ENCODE data around the gene BMP2. TPM values are rescaled to one million over a fixed set of nuclear protein-coding genes. Genes with fewer than 3 reads are reported as not detected.

Gene BMP2
- total and polyA plus RNA-seq, 2 of the 4 experiments (the other 2 are of a cell fraction), result 0.18 to 0.21 TPM

DNA sequence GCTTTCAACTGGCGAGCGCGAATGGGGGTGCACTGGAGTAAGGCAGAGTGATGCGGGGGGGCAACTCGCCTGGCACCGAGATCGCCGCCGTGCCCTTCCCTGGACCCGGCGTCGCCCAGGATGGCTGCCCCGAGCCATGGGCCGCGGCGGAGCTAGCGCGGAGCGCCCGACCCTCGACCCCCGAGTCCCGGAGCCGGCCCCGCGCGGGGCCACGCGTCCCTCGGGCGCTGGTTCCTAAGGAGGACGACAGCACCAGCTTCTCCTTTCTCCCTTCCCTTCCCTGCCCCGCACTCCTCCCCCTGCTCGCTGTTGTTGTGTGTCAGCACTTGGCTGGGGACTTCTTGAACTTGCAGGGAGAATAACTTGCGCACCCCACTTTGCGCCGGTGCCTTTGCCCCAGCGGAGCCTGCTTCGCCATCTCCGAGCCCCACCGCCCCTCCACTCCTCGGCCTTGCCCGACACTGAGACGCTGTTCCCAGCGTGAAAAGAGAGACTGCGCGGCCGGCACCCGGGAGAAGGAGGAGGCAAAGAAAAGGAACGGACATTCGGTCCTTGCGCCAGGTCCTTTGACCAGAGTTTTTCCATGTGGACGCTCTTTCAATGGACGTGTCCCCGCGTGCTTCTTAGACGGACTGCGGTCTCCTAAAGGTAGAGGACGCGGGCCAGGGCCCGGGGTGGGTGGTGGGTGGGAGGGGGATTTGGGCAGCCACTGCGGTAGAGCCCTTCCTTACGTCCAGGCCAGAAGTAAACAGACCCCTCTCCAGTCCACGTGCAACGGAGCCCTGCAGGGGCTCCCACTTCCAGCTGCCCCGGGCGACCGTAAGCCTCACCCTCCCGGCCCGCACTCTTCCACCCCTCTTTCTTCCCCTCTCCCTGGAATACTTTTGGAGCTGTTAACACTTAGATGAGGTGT, 998 bp downstream of the BMP2 start:
- ATAC-seq (ENCODE audit: low read depth) (peak; percentile 6), DNase-seq (peak; percentile 4)
- H3K9me3 ChIP-seq (ENCODE audit: control insufficient read depth, insufficient read depth, low read length), result no peaks in the 10 kb centered on the region
- dilution Hi-C loops (cut with HindIII; ENCODE audit: low sequenced_read_pairs, unreplicated experiment) (no loop called here), in situ Hi-C loops (cut with MboI; ENCODE audit: low sequenced_read_pairs) (no loop called here), intact Hi-C loops (cut with micrococcal nuclease) (loop anchor here (5.0 kb wide), 2 partner anchors 1159 to 1954 kb away; no protein-coding TSS in a partner anchor)
- no peak overlapping the region for H2BK120ac ChIP-seq (ENCODE audit: low read depth, low read length)
- H3K27me3 ChIP-seq (ENCODE audit: control insufficient read depth, insufficient read depth, low read length), result peaks cover 16% of the 10 kb centered on the region
- H3K18ac ChIP-seq (ENCODE audit: low read depth, low read length), result no peak overlapping the region
- H3K36me3 ChIP-seq (ENCODE audit: control insufficient read depth, insufficient read depth, low read length), result no peaks in the 10 kb centered on the region; the same call in 1 of the 2 replicates
- no peak overlapping the region for H4K91ac ChIP-seq (ENCODE audit: insufficient read depth, low read depth, low read length)
- no peak overlapping the region for H2AK5ac ChIP-seq (ENCODE audit: low read depth, low read length)
- BruUV-seq (replicated peaks), result no TSS peak
- no peak overlapping the region for H2BK5ac ChIP-seq (ENCODE audit: low read depth, low read length, poor library complexity, severe bottlenecking)
- peak overlapping the region; percentile 59 for H3K4ac ChIP-seq (ENCODE audit: low read depth, low read length)
- peak overlapping the region; percentile 90 for H2AFZ ChIP-seq (replicated peaks; ENCODE audit: low read length, poor library complexity)
- no peak overlapping the region for H2BK20ac ChIP-seq (ENCODE audit: low read depth, low read length)
- ChIA-PET CTCF (interaction anchor here (0.7 to 1.4 kb wide), 3 partner anchors 16 to 1092 kb away, joined by 3 read pairs; no protein-coding TSS in a partner anchor), POLR2A (ENCODE audit: unreplicated experiment) (no interaction called here)
- peak overlapping the region; percentile 82 for H3K4me2 ChIP-seq (ENCODE audit: low read depth, low read length)
- H3K79me1 ChIP-seq (ENCODE audit: low read depth in 1 of 2, low read length in 2 of 2), result peaks cover 0 to 6% of the 10 kb centered on the region in 2 experiments; a peak in 1 of 4 replicates
- H3K14ac ChIP-seq (replicated peaks; ENCODE audit: low read depth, low read length), result no peak overlapping the region
- H3K9ac ChIP-seq (ENCODE audit: low read depth, low read length), result peak overlapping the region; percentile 12
- H2AK9ac ChIP-seq (replicated peaks; ENCODE audit: low read depth, low read length, poor library complexity), result peak overlapping the region; percentile 50
- no peak overlapping the region; the same call in 1 of the 2 replicates for H3K27ac ChIP-seq (ENCODE audit: insufficient read depth, low read length)
- 0% methylated on average over 14 of the region's 70 CpGs; no CpG with 5 or more reads in 1 of the 2 experiments for WGBS, 2 experiments (ENCODE audit: extremely low coverage in 2 of 2, insufficient read length in 1 of 2)
- H3K4me3 ChIP-seq (ENCODE audit: insufficient read depth, low read depth, low read length), result peak overlapping the region; percentile 77
- no peaks in the 10 kb centered on the region for H3K9me1 ChIP-seq (ENCODE audit: insufficient read depth, low read length)
- no peak overlapping the region; the same call in 1 of the 2 replicates for H3K23ac ChIP-seq (ENCODE audit: low read depth, low read length)
- H3K4me1 ChIP-seq (ENCODE audit: control insufficient read depth, insufficient read depth, low read length), result no peaks in the 10 kb centered on the region
- H4K20me1 ChIP-seq (ENCODE audit: insufficient read depth, low read length), result peaks cover 10% of the 10 kb centered on the region; the same call in 1 of the 2 replicates
- H2BK15ac ChIP-seq (ENCODE audit: low read depth, low read length), result no peak overlapping the region
- no peak overlapping the region for H4K5ac ChIP-seq (ENCODE audit: low read depth, low read length)
- no peak overlapping the region for H4K8ac ChIP-seq (ENCODE audit: low read depth in 2 of 2, low read length in 2 of 2)
- no peak overlapping the region; the same call in 1 of the 2 replicates for H3K56ac ChIP-seq (ENCODE audit: extremely low read depth, insufficient read depth, low read length)
- TF ChIP-seq POLR2A (IDR thresholded peaks at IDR 0.05; ENCODE audit: low read depth, low read length) (no peak), CEBPB (IDR thresholded peaks at IDR 0.05; ENCODE audit: low read depth, low read length) (no peak), BHLHE40 (IDR thresholded peaks at IDR 0.05; ENCODE audit: low read depth, low read length) (no peak), SMC3 (IDR thresholded peaks at IDR 0.05; ENCODE audit: low read depth, low read length) (no peak), CHD1 (IDR thresholded peaks at IDR 0.05; ENCODE audit: low read depth, low read length) (no peak), MAZ (IDR thresholded peaks at IDR 0.05; ENCODE audit: borderline replicate concordance, low read depth, low read length) (no peak), RAD21 (IDR thresholded peaks at IDR 0.05; ENCODE audit: low read length) (no peak), RCOR1 (IDR thresholded peaks at IDR 0.05; ENCODE audit: insufficient replicate concordance, low read length) (no peak), NFE2L2 (IDR thresholded peaks at IDR 0.05; ENCODE audit: low read depth, low read length) (no peak), MXI1 (IDR thresholded peaks at IDR 0.05; ENCODE audit: borderline replicate concordance, low read depth, low read length) (no peak)
- TF ChIP-seq, protein P1, sequence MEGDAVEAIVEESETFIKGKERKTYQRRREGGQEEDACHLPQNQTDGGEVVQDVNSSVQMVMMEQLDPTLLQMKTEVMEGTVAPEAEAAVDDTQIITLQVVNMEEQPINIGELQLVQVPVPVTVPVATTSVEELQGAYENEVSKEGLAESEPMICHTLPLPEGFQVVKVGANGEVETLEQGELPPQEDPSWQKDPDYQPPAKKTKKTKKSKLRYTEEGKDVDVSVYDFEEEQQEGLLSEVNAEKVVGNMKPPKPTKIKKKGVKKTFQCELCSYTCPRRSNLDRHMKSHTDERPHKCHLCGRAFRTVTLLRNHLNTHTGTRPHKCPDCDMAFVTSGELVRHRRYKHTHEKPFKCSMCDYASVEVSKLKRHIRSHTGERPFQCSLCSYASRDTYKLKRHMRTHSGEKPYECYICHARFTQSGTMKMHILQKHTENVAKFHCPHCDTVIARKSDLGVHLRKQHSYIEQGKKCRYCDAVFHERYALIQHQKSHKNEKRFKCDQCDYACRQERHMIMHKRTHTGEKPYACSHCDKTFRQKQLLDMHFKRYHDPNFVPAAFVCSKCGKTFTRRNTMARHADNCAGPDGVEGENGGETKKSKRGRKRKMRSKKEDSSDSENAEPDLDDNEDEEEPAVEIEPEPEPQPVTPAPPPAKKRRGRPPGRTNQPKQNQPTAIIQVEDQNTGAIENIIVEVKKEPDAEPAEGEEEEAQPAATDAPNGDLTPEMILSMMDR (conservative IDR thresholded peaks at IDR 0.05; ENCODE audit: low read depth, low read length), result no peak
- TF ChIP-seq, protein P2, sequence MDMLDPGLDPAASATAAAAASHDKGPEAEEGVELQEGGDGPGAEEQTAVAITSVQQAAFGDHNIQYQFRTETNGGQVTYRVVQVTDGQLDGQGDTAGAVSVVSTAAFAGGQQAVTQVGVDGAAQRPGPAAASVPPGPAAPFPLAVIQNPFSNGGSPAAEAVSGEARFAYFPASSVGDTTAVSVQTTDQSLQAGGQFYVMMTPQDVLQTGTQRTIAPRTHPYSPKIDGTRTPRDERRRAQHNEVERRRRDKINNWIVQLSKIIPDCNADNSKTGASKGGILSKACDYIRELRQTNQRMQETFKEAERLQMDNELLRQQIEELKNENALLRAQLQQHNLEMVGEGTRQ (IDR thresholded peaks at IDR 0.05; ENCODE audit: low read depth, low read length), result no peak
- TF ChIP-seq, protein P3, sequence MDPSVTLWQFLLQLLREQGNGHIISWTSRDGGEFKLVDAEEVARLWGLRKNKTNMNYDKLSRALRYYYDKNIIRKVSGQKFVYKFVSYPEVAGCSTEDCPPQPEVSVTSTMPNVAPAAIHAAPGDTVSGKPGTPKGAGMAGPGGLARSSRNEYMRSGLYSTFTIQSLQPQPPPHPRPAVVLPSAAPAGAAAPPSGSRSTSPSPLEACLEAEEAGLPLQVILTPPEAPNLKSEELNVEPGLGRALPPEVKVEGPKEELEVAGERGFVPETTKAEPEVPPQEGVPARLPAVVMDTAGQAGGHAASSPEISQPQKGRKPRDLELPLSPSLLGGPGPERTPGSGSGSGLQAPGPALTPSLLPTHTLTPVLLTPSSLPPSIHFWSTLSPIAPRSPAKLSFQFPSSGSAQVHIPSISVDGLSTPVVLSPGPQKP (IDR thresholded peaks at IDR 0.05; ENCODE audit: borderline replicate concordance, low read depth, low read length), result no peak

Data from IMR-90 (cell line).